ENCODE measurements around the gene DOCK9. TPM values are rescaled to one million over a fixed set of nuclear protein-coding genes. Genes with fewer than 3 reads are reported as not detected.

The DOCK9 gene
- total RNA-seq, 6 donors from 2014 or later: 155 to 284 (median 170) TPM

- Histone ChIP-seq H3K9me3 (no peaks in the 10 kb centered on the region), H3K4me1 (peaks cover 25 to 45% (median 31%) of the 10 kb centered on the region in 4 donors), H3K4me3 (no peak overlapping the region), H3K27ac (peak overlapping the region in 2 of 4 donors; percentile 57 to 75), H3K27me3 (no peaks in the 10 kb centered on the region), H3K36me3 (no peaks in the 10 kb centered on the region)
- no peak for TF ChIP-seq POLR2AphosphoS5 (IDR thresholded peaks at IDR 0.05)
- no peak for TF ChIP-seq POLR2A (IDR thresholded peaks at IDR 0.05)
- TF ChIP-seq EP300 (IDR thresholded peaks at IDR 0.05): no peak
- no peak for ATAC-seq (ENCODE audit: low FRiP score in 2 of 2)
- no peak for DNase-seq
- 70 to 75% methylated on average over 9 of the region's 9 CpGs for WGBS, 2 donors
Observed at GRCh38 chr13:98979012-98979660, 1.3 kb upstream of the DOCK9 start.

- H3K4me3 ChIP-seq: peak overlapping the region in 3 of 4 donors; percentile 44 to 56 (median 51)
- TF ChIP-seq CTCF (IDR thresholded peaks at IDR 0.05) (no peak), POLR2AphosphoS5 (IDR thresholded peaks at IDR 0.05) (no peak), EP300 (IDR thresholded peaks at IDR 0.05) (no peak), POLR2A (IDR thresholded peaks at IDR 0.05) (no peak)
- ATAC-seq (ENCODE audit: low FRiP score in 2 of 2) (no peak), DNase-seq (no peak)
- 24 to 25% methylated on average over 3 of the region's 3 CpGs for WGBS, 2 donors
- peaks cover 27 to 51% (median 36%) of the 10 kb centered on the region in 4 donors for H3K4me1 ChIP-seq
- no peaks in the 10 kb centered on the region for H3K9me3 ChIP-seq
- H3K36me3 ChIP-seq: no peaks in the 10 kb centered on the region
- no peaks in the 10 kb centered on the region for H3K27me3 ChIP-seq
- peak overlapping the region; percentile 57 to 79 (median 74) for H3K27ac ChIP-seq
Observed at GRCh38 chr13:98978280-98978679, 416 bp upstream of the DOCK9 start.

DNA sequence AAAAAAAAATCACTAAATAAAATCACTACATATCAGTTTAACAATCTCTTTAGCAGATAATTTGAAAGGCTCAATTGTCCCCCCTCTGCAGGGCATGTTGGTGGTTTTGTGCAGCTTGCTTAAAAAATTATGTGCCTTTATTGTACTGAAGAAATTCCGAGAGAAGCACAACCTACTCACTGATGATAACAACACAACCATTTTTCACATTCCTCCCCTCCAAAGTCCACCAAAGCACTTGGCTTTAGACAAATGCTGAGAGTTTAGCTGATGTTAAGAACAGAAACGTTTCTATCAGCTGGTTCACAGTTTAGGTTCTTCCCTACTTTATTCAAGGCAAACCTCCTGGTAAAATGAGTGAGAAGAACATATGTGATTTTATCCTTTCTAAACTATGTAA lies 923 bp downstream of the DOCK9 start:
- no peaks in the 10 kb centered on the region for H3K9me3 ChIP-seq
- ATAC-seq (ENCODE audit: low FRiP score in 2 of 2) (no peak), DNase-seq (no peak)
- H3K27me3 ChIP-seq: no peaks in the 10 kb centered on the region
- H3K36me3 ChIP-seq: no peaks in the 10 kb centered on the region
- peak overlapping the region; percentile 37 to 56 (median 48) for H3K4me3 ChIP-seq
- WGBS, 2 donors: 41 to 44% methylated on average over 2 of the region's 2 CpGs
- peak overlapping the region; percentile 57 to 79 (median 73) for H3K27ac ChIP-seq
- TF ChIP-seq CTCF (IDR thresholded peaks at IDR 0.05): no peak
- no peak for TF ChIP-seq POLR2AphosphoS5 (IDR thresholded peaks at IDR 0.05)
- peaks cover 31 to 63% (median 43%) of the 10 kb centered on the region in 4 donors for H3K4me1 ChIP-seq

DNA sequence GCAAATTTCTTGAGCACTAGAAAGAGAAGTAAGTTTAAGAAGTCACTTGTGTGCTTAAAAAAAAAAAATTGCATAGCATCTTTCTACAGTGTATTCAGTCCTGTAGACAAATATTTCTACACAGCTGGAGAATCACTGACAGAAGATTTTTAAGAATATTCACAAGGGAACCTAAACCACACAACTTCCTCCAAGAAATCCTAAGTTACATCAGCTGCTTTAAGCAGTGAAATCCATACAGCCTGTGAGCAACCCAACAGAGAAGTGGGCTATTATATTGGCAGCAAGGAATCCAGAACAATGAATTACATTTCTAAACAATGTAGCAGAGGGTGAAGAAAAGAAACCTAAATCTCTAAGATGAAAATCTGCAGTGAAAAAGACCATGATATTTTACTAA lies 1.5 kb downstream of the DOCK9 start:
- ATAC-seq (ENCODE audit: low FRiP score in 2 of 2) (peak in 1 of 2 donors; percentile 28), DNase-seq (no peak)
- Histone ChIP-seq H3K27ac (peak overlapping the region; percentile 57 to 79 (median 73)), H3K36me3 (no peaks in the 10 kb centered on the region), H3K27me3 (no peaks in the 10 kb centered on the region), H3K9me3 (no peaks in the 10 kb centered on the region), H3K4me3 (peak overlapping the region in 3 of 4 donors; percentile 44 to 56 (median 51)), H3K4me1 (peaks cover 32 to 60% (median 39%) of the 10 kb centered on the region in 4 donors)
- TF ChIP-seq CTCF (IDR thresholded peaks at IDR 0.05) (no peak), EP300 (IDR thresholded peaks at IDR 0.05) (no peak), POLR2A (IDR thresholded peaks at IDR 0.05) (no peak), POLR2AphosphoS5 (IDR thresholded peaks at IDR 0.05) (no peak)

- peak overlapping the region; percentile 3 to 56 (median 48) for H3K4me3 ChIP-seq
- peak overlapping the region; percentile 57 to 79 (median 73) for H3K27ac ChIP-seq
- H3K36me3 ChIP-seq: no peaks in the 10 kb centered on the region
- H3K9me3 ChIP-seq: no peaks in the 10 kb centered on the region
- TF ChIP-seq POLR2AphosphoS5 (IDR thresholded peaks at IDR 0.05): no peak
- TF ChIP-seq CTCF (IDR thresholded peaks at IDR 0.05): peak in 1 of 6 experiments; percentile 12
- peaks cover 35 to 58% (median 42%) of the 10 kb centered on the region in 4 donors for H3K4me1 ChIP-seq
- no peaks in the 10 kb centered on the region for H3K27me3 ChIP-seq
- ATAC-seq (ENCODE audit: low FRiP score in 2 of 2) (peak in 1 of 2 donors; percentile 2), DNase-seq (peak in 1 of 2 donors; percentile 52)
- 11 to 17% methylated on average over 5 of the region's 5 CpGs for WGBS, 2 donors
Observed at GRCh38 chr13:98975822-98976261, 2.0 kb downstream of the DOCK9 start.

Data from upper lobe of left lung (tissue), 6 donors.